Upper lobe of right lung (tissue), 1 donor: ENCODE measurements around the gene DNAJB1. TPM values are rescaled to one million over a fixed set of nuclear protein-coding genes. Genes with fewer than 3 reads are reported as not detected.
"Not testable (repeated sequence)": the region's sequence is repeated elsewhere in the genome, so short reads cannot be mapped to it uniquely, and the experiment has no call there.

Experiments used
- ATAC-seq: fragments of 200-7000 bp; cut with Tn5 transposase; one replicate; pipeline ENCODE4 v1.9.1; 2020; ENCODE audit warnings: mild to moderate bottlenecking, moderate library complexity
- DNase-seq: peaks from one replicate; pipeline ENCODE4 v3.0.0-alpha.2; 2020
- H3K27ac ChIP-seq: fragments of 200-600 bp; one replicate; pipeline ENCODE4 v1.8.0; 2022
- H3K27me3 ChIP-seq: fragments of 200-600 bp; one replicate; pipeline ENCODE4 v1.8.0; 2022; ENCODE audit warnings: mild to moderate bottlenecking
- H3K36me3 ChIP-seq: fragments of 200-600 bp; one replicate; pipeline ENCODE4 v1.8.0; 2022
- H3K4me1 ChIP-seq: fragments of 200-600 bp; one replicate; pipeline ENCODE4 v1.8.0; 2022
- H3K4me3 ChIP-seq: fragments of 200-600 bp; one replicate; pipeline ENCODE4 v1.8.0; 2022; ENCODE audit warnings: mild to moderate bottlenecking
- H3K9me3 ChIP-seq: fragments of 200-600 bp; one replicate; pipeline ENCODE4 v1.8.0; 2022
- CTCF ChIP-seq: fragments of 200-600 bp; IDR thresholded peaks from one replicate; pipeline ENCODE4 v1.8.0; 2022; ENCODE audit warnings: antibody characterized with exemption
- intact Hi-C: fragments of 100-400 bp; cut with DNase I; formaldehyde crosslinking; loops from one replicate; pipeline ENCODE4 v1.11.0; 2022
- total RNA-seq: library from RNA; stranded (reverse); fragmentation: NEBNext Ultra II Directional; extraction: Animal tissue kit (Norgen Biotek cat#: 25700); gene quantifications from one replicate; pipeline ENCODE4 v1.2.1, GENCODE V29; 2021
- donor health status: DM: no; HTN: yes; CAD: no; lungs with severe emphysema.

The DNAJB1 gene
- total RNA-seq, 1 donor from 2014 or later: 99.7 TPM

- H3K4me3 ChIP-seq: no peak overlapping the region
- H3K27ac ChIP-seq: no peak overlapping the region
- ATAC-seq (peak; percentile 26), DNase-seq (no peak)
- no peaks in the 10 kb centered on the region for H3K36me3 ChIP-seq
- H3K4me1 ChIP-seq: peaks cover 15% of the 10 kb centered on the region
- no peaks in the 10 kb centered on the region for H3K27me3 ChIP-seq
- no peaks in the 10 kb centered on the region for H3K9me3 ChIP-seq
- no peak for TF ChIP-seq CTCF
- intact Hi-C loops: no loop called here
Observed at GRCh38 chr19:14554382-14554812, 36.2 kb upstream of the DNAJB1 start.

DNA sequence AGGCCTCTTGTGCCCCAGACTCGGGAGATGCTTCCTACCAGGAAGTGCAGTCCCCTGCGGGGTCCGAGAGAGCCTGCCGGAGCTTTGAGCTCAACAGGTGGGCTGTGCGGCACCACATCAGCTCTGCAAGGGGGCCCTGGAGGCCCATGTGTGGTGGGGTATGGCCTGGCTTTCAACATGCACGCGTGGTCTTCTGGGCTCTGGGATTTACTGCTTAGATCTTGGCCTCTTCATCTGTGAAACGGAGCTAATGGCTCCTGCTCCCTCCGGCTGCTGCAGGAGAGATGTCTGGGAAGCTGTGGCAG is 35.7 kb upstream of the DNAJB1 start:
- H3K27ac ChIP-seq: no peak overlapping the region
- ATAC-seq (no peak), DNase-seq (no peak)
- no peak overlapping the region for H3K4me3 ChIP-seq
- no peak for TF ChIP-seq CTCF
- H3K36me3 ChIP-seq: no peaks in the 10 kb centered on the region
- intact Hi-C loops: no loop called here
- H3K27me3 ChIP-seq: no peaks in the 10 kb centered on the region
- H3K4me1 ChIP-seq: peaks cover 15% of the 10 kb centered on the region
- H3K9me3 ChIP-seq: no peaks in the 10 kb centered on the region

GRCh38 chr19:14553042-14553938 is 35.1 kb upstream of the DNAJB1 start:
- DNase-seq: no peak
- no peak overlapping the region for H3K4me3 ChIP-seq
- intact Hi-C loops: no loop called here
- H3K4me1 ChIP-seq: peaks cover 15% of the 10 kb centered on the region
- H3K27ac ChIP-seq: no peak overlapping the region
- no peaks in the 10 kb centered on the region for H3K9me3 ChIP-seq
- no peaks in the 10 kb centered on the region for H3K36me3 ChIP-seq
- no peaks in the 10 kb centered on the region for H3K27me3 ChIP-seq
- no peak for ATAC-seq
- TF ChIP-seq CTCF: no peak

- H3K27me3 ChIP-seq, H3K9me3 ChIP-seq, DNase-seq, H3K36me3 ChIP-seq, intact Hi-C loops, H3K27ac ChIP-seq, ATAC-seq, H3K4me3 ChIP-seq: not testable (repeated sequence)
- peaks cover 14% of the 10 kb centered on the region for H3K4me1 ChIP-seq
Observed at GRCh38 chr19:14552006-14552360, 33.8 kb upstream of the DNAJB1 start.

DNA sequence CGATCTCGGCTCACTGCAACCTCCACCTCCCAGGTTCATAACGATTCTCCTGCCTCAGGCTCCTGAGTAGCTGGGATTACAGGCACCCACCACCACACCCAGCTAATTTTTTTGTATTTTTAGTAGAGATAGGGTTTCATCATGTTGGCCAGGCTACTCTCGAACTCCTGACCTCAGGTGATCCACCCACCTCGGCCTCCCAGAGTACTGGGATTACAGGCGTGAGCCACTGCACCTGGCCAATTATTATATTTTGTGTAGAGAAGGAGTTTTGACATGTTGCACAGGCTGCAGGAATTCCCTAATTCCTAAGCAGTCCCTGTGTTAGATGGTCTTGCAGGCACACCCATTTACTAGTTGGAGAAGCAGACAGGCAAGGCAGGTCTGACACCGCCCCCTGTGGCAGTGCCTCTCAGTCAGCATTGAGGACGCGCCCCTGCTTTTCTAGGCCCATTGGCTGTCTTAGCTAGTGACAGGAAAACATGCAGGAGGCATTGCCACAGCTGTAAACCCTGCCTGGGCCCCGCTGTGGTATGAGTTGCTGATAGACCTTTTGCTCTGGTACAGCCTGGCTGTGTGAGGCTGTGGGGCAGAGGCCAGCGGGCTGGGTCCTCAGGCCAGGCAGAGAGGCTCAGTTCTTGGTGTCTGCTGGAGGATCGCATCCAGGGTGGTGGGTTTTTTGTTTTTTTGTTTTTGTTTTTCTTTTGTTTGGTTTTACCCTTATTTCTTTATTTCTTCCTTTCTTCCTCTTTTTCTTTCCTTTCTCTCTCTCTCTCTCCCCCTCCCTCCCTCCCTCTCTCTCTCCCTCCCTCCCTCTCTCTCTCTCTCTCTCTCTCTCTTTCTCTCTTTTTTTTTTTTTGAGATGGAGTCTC is 33.2 kb upstream of the DNAJB1 start:
- H3K4me3 ChIP-seq, H3K4me1 ChIP-seq, H3K36me3 ChIP-seq, H3K27me3 ChIP-seq, intact Hi-C loops, H3K9me3 ChIP-seq, H3K27ac ChIP-seq: not testable (repeated sequence)
- peak; percentile 18 for TF ChIP-seq CTCF
- peak; percentile 70 for DNase-seq
- ATAC-seq: peak; percentile 66

DNA sequence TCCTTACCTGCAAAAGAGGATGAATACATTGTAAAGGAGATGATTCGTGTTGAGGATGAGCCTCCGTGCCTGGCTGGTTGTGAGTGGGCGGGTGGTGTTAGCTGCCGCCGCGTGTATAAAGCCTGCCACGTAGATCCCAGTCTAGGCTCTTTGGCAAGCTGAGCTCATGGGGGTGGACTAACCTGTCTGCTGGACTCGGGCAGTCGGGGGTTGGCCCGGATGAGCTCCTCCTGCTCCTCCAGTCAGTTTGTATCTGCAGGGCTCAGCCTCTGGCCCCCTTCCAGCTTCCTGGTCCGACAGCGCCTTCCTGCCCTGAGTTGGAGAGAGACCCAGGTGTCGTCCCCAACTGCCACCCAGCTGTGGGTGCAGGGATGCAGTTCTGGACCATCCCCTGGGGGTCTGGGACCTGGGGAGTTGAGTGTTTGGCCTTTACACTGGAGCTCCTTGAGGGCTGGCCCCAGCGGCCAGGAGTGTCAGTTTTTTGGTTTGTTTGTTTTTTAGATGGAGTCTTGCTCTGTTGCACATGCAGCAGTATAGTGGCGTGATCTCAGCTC is 32.1 kb upstream of the DNAJB1 start:
- no peak overlapping the region for H3K27ac ChIP-seq
- H3K36me3 ChIP-seq: no peaks in the 10 kb centered on the region
- TF ChIP-seq CTCF: no peak
- no peaks in the 10 kb centered on the region for H3K9me3 ChIP-seq
- no peak overlapping the region for H3K4me3 ChIP-seq
- ATAC-seq (no peak), DNase-seq (no peak)
- H3K4me1 ChIP-seq: peaks cover 4% of the 10 kb centered on the region
- intact Hi-C loops: no loop called here
- H3K27me3 ChIP-seq: no peaks in the 10 kb centered on the region
